Neural cell (in vitro differentiated cells): ENCODE measurements around the gene ERVH48-1. TPM values are rescaled to one million over a fixed set of nuclear protein-coding genes. Genes with fewer than 3 reads are reported as not detected.
"Not testable (repeated sequence)": the region's sequence is repeated elsewhere in the genome, so short reads cannot be mapped to it uniquely, and the experiment has no call there.

Experiments
- H2AFZ ChIP-seq: fragments of 200-600, 300-800 bp; sonication (generic), shearing (Covaris generic); 2 replicates; pipeline ENCODE4 v1.6.0; 2014; ENCODE audit warnings: low read depth, mild to moderate bottlenecking, antibody characterized with exemption, low read length, moderate library complexity
- H3F3A ChIP-seq: fragments of 200-600 bp; shearing (Covaris generic); 2 replicates; pipeline ENCODE4 v1.6.1; 2016; ENCODE audit warnings: mild to moderate bottlenecking, moderate library complexity, mixed read lengths, antibody characterized with exemption, low read length; ENCODE audit not compliant: insufficient read depth, poor library complexity, severe bottlenecking
- H3K27ac ChIP-seq: fragments of 200-600, 300-800 bp; sonication (generic), shearing (Covaris generic); 2 replicates; pipeline ENCODE4 v1.5.1; 2014; ENCODE audit warnings: mild to moderate bottlenecking, low read length, moderate library complexity
- H3K27me3 ChIP-seq: fragments of 300-800, 200-600 bp; sonication (generic), shearing (Covaris generic); 2 replicates; pipeline ENCODE4 v1.6.0; 2014; ENCODE audit warnings: mild to moderate bottlenecking, low read depth, low read length, moderate library complexity; ENCODE audit not compliant: insufficient read depth
- H3K36me3 ChIP-seq: fragments of 300-800, 200-600 bp; sonication (generic), shearing (Covaris generic); 2 replicates; pipeline ENCODE4 v1.5.1; 2014; ENCODE audit warnings: mild to moderate bottlenecking, antibody characterized with exemption, low read length, moderate library complexity; ENCODE audit not compliant: insufficient read depth
- H3K4me2 ChIP-seq: fragments of 300-800, 200-600 bp; sonication (generic), shearing (Covaris generic); 2 replicates; pipeline ENCODE4 v1.6.0; 2014; ENCODE audit warnings: mild to moderate bottlenecking, low read length
- H3K4me3 ChIP-seq: fragments of 300-800, 200-600 bp; sonication (generic), shearing (Covaris generic); 2 replicates; pipeline ENCODE4 v1.5.1; 2014; ENCODE audit warnings: mild to moderate bottlenecking, low read length, moderate library complexity
- H3K79me2 ChIP-seq: fragments of 200-600 bp; shearing (Covaris generic); replicated peaks from 2 replicates; pipeline ENCODE4 v1.6.0; 2014; ENCODE audit warnings: mild to moderate bottlenecking, low read length, moderate library complexity; ENCODE audit not compliant: insufficient read depth
- H3K9ac ChIP-seq: fragments of 300-800, 200-600 bp; sonication (generic), shearing (Covaris generic); 2 replicates; pipeline ENCODE4 v1.6.1; 2016; ENCODE audit warnings: mild to moderate bottlenecking, low read length, mixed read lengths
- H3K9me2 ChIP-seq: fragments of 200-600 bp; shearing (Covaris generic); 2 replicates; pipeline ENCODE4 v1.6.1; 2016; ENCODE audit warnings: mild to moderate bottlenecking, low read length, mixed read lengths; ENCODE audit not compliant: insufficient read depth
- H3K9me3 ChIP-seq: fragments of 200-600, 300-800 bp; sonication (generic), shearing (Covaris generic); 2 replicates; pipeline ENCODE4 v1.6.1; 2016; ENCODE audit warnings: mild to moderate bottlenecking, mixed run types, low read length, moderate library complexity, mixed read lengths
- H4K20me1 ChIP-seq: fragments of 200-600 bp; shearing (Covaris generic); 2 replicates; pipeline ENCODE4 v1.6.1; 2016; ENCODE audit warnings: mild to moderate bottlenecking, mixed run types; ENCODE audit not compliant: insufficient read depth
- EP300 ChIP-seq: fragments of 450-650 bp; conservative IDR thresholded peaks from 2 replicates; pipeline ENCODE4 v1.6.1; 2014; ENCODE audit warnings: antibody characterized with exemption, mild to moderate bottlenecking, moderate library complexity; ENCODE audit not compliant: poor library complexity, severe bottlenecking
- EZH2 ChIP-seq: fragments of 200-600, 300-800 bp; shearing (Covaris generic), sonication (generic); IDR thresholded peaks from 2 replicates; pipeline ENCODE4 v1.6.1; 2014; ENCODE audit warnings: antibody characterized with exemption, low read length, borderline replicate concordance, mild to moderate bottlenecking; ENCODE audit not compliant: insufficient read depth, poor library complexity, severe bottlenecking
- MXI1 ChIP-seq: fragments of 450-650 bp; conservative IDR thresholded peaks from 2 replicates; pipeline ENCODE4 v1.6.1; 2014; ENCODE audit warnings: antibody characterized with exemption, mild to moderate bottlenecking; ENCODE audit not compliant: poor library complexity, severe bottlenecking
- POLR2AphosphoS5 ChIP-seq: IDR thresholded peaks from 2 replicates; pipeline ENCODE4 v1.6.1; 2012
- RAD21 ChIP-seq: fragments of 450-650 bp; conservative IDR thresholded peaks from 2 replicates; pipeline ENCODE4 v1.6.1; 2014; ENCODE audit warnings: antibody characterized with exemption, mild to moderate bottlenecking, moderate library complexity
- SMC3 ChIP-seq: fragments of 450-650 bp; conservative IDR thresholded peaks from 2 replicates; pipeline ENCODE4 v1.6.1; 2014; ENCODE audit warnings: antibody characterized with exemption, mild to moderate bottlenecking, moderate library complexity; ENCODE audit not compliant: poor library complexity
- TAF1 ChIP-seq: IDR thresholded peaks from 2 replicates; pipeline ENCODE4 v1.6.1; 2012; ENCODE audit warnings: low read depth
- polyA plus RNA-seq: library from polyadenylated mRNA; depleted of rRNA; stranded (reverse); fragments of >200 nt; gene quantifications from 2 replicates; pipeline ENCODE4 v1.2.3, GENCODE V29; 2014
- TF ChIP-seq, protein P1 (sequence below): fragments of 450-650 bp; IDR thresholded peaks from 2 replicates; pipeline ENCODE4 v1.5.1; 2014; ENCODE audit warnings: antibody characterized with exemption, mild to moderate bottlenecking, moderate library complexity; ENCODE audit not compliant: poor library complexity, severe bottlenecking
- TF ChIP-seq, protein P2 (sequence below): IDR thresholded peaks from 2 replicates; pipeline ENCODE4 v1.6.1; 2012; ENCODE audit warnings: borderline replicate concordance

ERVH48-1 gene
- polyA plus RNA-seq, 1 donor from 2014 or later, result not detected

DNA sequence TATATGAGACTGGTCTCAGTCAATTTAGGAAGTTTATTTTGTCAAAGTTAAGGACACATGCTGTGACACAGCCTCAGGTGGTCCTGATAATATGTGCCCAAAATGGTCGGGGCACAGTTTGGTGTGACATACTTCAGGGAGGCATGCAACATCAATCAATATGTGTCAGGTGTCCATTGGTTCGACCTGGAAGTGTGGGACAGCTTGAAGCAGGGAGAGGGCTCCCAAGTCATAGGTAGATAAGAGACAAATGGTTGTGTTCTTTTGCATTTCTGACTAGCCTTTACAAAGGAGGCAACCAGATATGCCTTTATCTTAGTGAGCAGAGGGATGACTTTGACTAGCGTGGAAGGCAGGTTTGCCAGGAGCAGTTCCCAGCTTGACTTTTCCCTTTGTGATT is 4.5 kb upstream of the ERVH48-1 start:
- Histone ChIP-seq H3K27me3 (no peaks in the 10 kb centered on the region), H3K79me2 (no peaks in the 10 kb centered on the region), H3K9me2 (no peaks in the 10 kb centered on the region), H3K4me2 (no peak overlapping the region), H3K27ac (no peak overlapping the region), H3K36me3 (no peaks in the 10 kb centered on the region), H2AFZ (no peak overlapping the region), H3K4me3 (no peak overlapping the region), H4K20me1 (no peaks in the 10 kb centered on the region), H3F3A (no peaks in the 10 kb centered on the region), H3K9ac (no peak overlapping the region), H3K9me3 (no peaks in the 10 kb centered on the region)
- TF ChIP-seq SMC3 (no peak), RAD21 (no peak), EZH2 (no peak), TAF1 (no peak), MXI1 (no peak), EP300 (no peak), POLR2AphosphoS5 (no peak)
- TF ChIP-seq, protein P1, sequence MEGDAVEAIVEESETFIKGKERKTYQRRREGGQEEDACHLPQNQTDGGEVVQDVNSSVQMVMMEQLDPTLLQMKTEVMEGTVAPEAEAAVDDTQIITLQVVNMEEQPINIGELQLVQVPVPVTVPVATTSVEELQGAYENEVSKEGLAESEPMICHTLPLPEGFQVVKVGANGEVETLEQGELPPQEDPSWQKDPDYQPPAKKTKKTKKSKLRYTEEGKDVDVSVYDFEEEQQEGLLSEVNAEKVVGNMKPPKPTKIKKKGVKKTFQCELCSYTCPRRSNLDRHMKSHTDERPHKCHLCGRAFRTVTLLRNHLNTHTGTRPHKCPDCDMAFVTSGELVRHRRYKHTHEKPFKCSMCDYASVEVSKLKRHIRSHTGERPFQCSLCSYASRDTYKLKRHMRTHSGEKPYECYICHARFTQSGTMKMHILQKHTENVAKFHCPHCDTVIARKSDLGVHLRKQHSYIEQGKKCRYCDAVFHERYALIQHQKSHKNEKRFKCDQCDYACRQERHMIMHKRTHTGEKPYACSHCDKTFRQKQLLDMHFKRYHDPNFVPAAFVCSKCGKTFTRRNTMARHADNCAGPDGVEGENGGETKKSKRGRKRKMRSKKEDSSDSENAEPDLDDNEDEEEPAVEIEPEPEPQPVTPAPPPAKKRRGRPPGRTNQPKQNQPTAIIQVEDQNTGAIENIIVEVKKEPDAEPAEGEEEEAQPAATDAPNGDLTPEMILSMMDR, result no peak
- TF ChIP-seq, protein P2, sequence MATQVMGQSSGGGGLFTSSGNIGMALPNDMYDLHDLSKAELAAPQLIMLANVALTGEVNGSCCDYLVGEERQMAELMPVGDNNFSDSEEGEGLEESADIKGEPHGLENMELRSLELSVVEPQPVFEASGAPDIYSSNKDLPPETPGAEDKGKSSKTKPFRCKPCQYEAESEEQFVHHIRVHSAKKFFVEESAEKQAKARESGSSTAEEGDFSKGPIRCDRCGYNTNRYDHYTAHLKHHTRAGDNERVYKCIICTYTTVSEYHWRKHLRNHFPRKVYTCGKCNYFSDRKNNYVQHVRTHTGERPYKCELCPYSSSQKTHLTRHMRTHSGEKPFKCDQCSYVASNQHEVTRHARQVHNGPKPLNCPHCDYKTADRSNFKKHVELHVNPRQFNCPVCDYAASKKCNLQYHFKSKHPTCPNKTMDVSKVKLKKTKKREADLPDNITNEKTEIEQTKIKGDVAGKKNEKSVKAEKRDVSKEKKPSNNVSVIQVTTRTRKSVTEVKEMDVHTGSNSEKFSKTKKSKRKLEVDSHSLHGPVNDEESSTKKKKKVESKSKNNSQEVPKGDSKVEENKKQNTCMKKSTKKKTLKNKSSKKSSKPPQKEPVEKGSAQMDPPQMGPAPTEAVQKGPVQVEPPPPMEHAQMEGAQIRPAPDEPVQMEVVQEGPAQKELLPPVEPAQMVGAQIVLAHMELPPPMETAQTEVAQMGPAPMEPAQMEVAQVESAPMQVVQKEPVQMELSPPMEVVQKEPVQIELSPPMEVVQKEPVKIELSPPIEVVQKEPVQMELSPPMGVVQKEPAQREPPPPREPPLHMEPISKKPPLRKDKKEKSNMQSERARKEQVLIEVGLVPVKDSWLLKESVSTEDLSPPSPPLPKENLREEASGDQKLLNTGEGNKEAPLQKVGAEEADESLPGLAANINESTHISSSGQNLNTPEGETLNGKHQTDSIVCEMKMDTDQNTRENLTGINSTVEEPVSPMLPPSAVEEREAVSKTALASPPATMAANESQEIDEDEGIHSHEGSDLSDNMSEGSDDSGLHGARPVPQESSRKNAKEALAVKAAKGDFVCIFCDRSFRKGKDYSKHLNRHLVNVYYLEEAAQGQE, result no peak

DNA sequence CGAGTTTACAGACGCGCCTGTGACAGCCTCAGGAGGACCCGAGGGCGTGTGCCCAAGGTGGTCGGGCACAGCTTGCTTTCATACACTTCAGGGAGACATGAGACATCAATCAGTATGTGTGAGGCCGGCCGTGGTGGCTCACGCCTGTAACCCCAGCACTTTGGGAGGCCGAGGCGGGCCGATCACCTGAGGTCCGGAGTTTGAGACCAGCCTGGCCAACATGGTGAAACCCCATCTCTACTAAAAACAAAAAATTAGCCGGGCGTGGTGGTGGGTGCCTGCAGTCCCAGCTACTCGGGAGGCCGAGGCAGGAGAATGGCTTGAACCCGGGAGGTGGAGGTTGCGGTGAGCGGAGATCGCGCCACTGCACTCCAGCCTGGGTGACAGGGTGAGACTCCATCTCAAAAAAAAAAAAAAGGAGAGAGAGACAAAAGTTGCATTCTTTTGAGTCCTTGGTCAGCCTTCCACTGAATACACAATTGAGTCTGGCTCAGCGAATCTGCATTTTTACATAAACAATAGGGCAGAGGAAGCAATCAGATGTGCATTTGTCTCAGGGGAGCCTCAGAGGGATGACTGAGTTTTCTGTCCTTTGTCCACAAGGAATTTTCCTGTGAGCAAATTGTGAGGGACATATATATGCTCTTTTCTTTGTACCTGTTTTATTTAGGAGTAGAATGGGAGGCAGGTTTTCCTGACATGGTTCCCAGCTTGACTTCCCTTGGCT is 2.2 kb upstream of the ERVH48-1 start:
- not testable (repeated sequence) for H3K27ac ChIP-seq, H3K9me2 ChIP-seq, H3K36me3 ChIP-seq, H4K20me1 ChIP-seq, H3K9ac ChIP-seq, H3K4me3 ChIP-seq, H3K79me2 ChIP-seq, H3K4me2 ChIP-seq, H3K27me3 ChIP-seq, H2AFZ ChIP-seq, H3K9me3 ChIP-seq, H3F3A ChIP-seq

DNA sequence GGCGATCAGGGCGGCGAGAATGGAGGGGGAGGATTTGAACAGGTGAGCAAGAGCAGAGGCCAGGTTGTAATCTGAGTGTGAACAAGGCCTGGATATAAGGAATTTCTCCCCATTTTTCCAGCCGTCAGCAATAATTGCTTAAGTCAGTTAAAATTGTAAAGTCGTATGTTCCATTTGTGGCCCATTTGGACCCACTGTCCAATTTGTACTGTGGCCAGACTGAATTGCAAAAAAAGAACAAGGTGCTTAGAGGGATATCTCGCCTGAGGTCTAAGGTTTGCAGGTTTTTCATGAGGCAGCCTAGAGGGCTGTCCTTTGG is 1.0 kb downstream of the ERVH48-1 start:
- Histone ChIP-seq H3K79me2 (no peaks in the 10 kb centered on the region), H3K4me2 (no peak overlapping the region), H3K9ac (no peak overlapping the region), H3K36me3 (no peaks in the 10 kb centered on the region), H3K9me3 (no peaks in the 10 kb centered on the region), H3K9me2 (no peaks in the 10 kb centered on the region), H3K27ac (no peak overlapping the region), H4K20me1 (no peaks in the 10 kb centered on the region), H3K27me3 (no peaks in the 10 kb centered on the region), H3F3A (no peaks in the 10 kb centered on the region), H2AFZ (no peak overlapping the region), H3K4me3 (no peak overlapping the region)
- TF ChIP-seq TAF1 (no peak), EZH2 (no peak), RAD21 (no peak), EP300 (no peak), MXI1 (no peak), POLR2AphosphoS5 (no peak), SMC3 (no peak)
- TF ChIP-seq, protein P1, result no peak
- TF ChIP-seq, protein P2, result no peak
